GM18499 (cell line): Measurements from ENCODE around the gene PLXNA2.

ENCODE experiments used
- ATAC-seq: cut with Tn5 transposase; IDR thresholded peaks from one replicate; pipeline ENCODE4 v1.9.1; 2021; ENCODE audit warnings: moderate number of reproducible peaks; ENCODE audit not compliant: insufficient read depth, unreplicated experiment

The PLXNA2 gene

GRCh38 chr1:208169081-208169879 lies 74.9 kb downstream of the PLXNA2 start:
- ATAC-seq: no peak

GRCh38 chr1:208167261-208167869 lies 76.8 kb downstream of the PLXNA2 start:
- ATAC-seq: no peak

DNA sequence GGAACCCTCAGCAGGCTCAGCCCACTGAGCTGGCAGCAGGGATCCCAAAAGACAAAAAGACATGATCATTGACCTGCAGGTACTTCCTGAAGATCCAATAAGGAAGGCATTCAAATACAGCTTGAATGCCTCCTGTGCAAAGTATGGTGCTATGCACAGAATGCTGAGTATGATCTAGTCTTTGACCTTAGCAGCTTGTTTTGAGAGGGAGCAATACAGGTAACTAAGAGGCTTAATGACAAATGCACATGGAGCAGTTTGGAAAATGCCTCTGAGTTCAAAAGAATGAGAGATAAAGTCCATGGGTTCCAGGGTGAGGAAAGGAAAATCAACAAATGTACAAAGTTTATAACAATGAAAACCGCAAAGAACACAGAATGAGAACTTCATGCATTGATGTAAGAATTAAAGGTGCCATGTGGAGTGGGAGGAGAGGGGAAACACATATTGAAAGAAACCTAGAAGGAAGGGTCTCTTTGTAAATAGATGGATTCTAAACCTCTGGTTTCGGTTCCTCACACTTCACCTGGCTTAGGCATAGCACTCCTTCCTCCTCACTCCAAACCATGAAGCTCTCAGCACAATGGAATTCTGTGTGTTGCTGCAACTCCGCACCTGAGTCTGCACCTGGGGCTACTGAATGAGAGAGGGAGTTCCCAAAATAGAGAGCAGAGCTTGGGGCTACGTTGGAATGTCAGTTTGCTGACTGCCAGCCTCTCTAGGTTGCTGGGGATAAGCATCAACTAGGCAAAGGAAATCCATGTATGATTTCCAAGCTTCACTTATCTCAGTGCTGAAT lies 77.6 kb downstream of the PLXNA2 start:
- ATAC-seq: no peak

DNA sequence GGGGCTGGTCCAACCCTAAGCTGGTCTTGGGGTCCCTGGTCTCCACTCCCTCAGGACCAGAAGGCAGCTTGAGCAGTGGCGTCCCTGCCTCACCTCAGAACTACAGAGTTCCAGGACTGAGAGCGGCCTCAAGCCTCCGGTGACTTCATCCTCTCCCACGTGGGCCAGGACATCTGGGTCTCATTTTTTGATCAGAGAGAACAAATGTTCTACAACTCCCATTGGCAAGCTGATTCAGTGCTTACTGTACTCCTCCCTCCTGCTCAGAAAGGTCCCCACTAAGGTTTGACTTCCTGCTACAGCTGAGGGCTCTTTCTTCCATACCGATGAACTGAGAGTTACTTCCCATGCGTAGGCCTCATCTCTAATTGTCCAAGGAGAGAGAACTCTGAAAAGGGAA lies 78.5 kb downstream of the PLXNA2 start:
- no peak for ATAC-seq

DNA sequence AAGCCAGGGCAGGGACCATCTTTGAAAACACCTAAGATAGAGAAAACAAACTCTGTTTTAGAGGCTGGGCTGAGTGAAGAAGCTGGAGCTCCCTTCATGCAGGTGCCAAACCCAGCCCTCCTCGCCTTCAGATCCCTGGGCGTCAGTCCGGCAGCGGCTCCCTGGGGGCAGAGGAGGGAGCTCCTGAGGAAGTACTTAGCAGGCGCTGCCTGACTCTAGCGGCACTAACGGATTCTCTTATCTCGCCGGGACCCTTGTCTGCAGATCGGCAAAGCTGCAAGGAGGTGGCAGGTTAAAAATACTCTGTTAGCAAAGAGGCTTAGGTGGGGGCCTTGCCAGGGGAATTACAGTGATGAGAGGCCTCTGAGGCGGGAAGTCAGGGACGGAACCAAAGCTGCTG lies 79.6 kb downstream of the PLXNA2 start:
- no peak for ATAC-seq

- no peak for ATAC-seq
These were observed 80.6 kb downstream of the PLXNA2 start for GRCh38 chr1:208163539-208163938.

DNA sequence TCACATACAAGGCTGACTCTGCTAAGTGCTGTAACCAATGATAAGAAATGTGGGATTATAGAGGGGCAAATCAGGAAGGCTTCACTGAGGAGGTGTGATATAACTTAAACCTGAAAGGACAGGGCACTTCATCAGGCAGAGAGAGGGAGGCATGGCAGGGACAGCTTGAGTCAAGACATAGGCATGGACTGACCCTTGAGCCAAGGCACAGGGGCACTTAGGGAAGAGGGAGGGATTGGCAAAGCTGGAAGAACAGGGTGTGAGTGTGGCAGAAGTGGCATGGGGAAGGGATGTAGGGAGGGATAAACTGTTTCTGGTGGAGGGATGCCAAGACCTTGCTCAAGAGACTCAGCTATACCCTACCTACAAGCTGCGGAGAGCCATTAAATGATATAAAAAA lies 81.3 kb downstream of the PLXNA2 start:
- ATAC-seq: no peak

GRCh38 chr1:208161656-208162375 lies 82.4 kb downstream of the PLXNA2 start:
- no peak for ATAC-seq

DNA sequence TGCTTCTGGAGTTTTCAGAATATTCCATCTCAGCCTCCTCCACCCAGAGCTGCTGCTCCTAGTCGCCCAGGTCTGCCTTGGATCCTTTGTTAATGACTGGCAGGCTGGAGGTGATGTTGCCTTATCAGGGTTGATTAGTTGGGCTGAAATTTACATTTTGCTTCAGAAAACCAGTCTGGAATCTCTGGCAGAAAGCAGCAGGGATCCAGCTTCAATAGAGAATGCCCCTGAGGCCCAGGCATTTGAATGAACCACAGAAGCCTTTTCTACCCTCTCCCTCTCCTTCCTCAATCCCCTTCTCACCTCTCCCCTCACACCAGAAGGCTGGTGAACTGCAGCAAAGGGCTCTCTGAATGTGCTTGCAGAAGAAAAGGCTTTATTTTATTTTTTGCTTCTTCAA lies 83.2 kb downstream of the PLXNA2 start:
- no peak for ATAC-seq

DNA sequence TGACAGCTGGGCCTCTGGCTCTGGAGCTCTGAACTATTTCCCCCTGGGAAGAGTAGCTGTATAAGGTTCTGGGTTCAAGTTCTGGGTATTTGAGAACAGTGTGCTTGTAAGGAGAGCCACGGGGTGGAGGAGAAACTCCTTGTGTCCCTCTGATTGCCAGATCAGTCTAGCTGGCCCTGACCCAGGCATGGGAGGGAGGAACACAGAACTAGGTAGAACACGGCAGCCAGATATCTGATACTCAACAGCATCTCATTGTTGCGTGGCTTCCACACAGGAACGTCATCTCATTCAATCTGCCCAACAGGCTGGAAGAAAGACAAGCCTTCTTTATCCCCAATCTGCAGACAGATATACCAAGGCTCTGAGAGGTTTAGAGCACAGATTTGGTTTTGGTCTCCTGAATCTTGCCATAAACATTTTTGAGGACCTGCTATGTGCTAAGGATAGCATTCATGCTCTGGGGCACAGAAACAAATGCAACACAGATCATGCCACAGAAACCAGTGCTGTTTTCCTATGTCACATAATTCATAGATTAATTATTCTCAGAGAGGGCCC lies 83.8 kb downstream of the PLXNA2 start:
- ATAC-seq: no peak

DNA sequence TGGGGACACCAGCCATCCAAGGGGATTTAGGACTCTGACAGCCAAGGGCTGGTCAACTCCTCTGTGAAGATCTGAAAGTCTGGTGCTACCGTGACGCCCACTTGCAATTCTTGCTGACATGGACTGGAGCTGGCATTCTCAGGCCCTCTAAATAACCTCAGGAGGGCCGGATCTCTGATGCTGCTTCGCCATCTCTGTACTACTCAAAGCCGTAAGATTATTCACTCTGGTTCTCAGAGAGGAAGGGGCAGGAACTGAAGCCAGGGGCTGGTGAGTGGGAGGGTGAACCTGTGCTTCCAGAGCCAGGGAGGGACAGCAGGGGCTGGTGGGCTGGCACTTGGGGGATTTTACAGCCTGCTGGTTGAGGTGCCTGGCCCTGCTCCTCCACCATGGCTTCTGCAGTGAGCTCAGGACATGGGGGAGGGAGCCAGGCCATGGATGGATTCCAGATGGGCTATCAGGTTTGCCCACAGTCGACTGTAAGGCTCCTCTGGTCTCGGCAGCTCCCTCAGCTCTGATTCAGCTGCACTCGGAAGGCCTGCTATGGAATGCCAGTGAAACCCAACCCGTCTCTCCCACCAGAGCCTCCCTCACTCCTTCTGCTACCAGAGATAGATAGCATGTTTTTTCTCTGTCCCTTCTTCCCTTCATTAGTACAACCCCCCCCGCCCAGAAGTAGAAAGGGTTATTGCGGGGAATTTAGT lies 84.5 kb downstream of the PLXNA2 start:
- ATAC-seq: no peak

DNA sequence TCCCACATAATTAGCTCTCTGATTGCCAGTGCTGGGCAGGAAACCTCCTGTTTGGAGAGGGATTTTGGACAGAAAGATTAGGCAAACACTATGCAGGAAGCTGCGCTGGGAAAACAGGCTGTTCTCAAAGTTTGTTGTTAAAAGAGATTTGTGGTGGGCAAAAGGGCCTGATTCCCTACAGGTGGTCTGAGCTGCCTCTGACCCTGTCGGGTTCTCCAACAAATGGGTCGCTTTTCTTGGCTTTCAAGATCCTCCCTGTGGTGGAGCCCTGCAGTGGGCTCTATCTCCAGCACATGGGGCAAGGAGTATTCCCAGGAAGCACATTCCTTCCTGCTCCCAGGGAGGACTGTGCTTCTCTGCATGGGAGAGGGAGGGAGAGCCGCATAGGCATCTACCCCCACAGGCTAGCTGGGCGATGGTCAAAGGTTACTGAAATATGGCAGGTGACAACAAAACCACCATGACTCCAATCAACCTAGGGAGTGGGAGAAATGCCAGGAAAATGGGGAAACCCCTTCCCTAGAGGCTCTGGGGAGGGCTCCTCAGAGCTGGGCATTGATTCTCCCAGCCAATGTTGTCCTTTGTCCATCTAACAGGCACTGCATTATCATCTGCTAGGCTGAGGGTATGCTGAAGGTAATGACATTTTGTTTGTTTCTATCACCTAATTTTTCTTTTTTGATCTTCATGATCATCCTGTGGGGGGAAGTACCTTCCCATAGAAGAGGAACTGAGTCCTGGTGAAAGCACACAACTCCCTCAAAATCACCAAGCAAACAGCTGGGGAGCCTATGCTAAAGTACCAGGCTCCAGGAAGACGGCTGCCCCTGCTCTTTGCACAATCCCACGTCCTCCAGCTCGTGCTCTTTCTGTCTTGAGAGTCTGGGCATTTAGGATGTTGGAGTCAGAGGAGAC lies 85.3 kb downstream of the PLXNA2 start:
- ATAC-seq: no peak

GRCh38 chr1:208157769-208158168 lies 86.4 kb downstream of the PLXNA2 start:
- ATAC-seq: no peak

GRCh38 chr1:208156741-208157140 lies 87.4 kb downstream of the PLXNA2 start:
- no peak for ATAC-seq

DNA sequence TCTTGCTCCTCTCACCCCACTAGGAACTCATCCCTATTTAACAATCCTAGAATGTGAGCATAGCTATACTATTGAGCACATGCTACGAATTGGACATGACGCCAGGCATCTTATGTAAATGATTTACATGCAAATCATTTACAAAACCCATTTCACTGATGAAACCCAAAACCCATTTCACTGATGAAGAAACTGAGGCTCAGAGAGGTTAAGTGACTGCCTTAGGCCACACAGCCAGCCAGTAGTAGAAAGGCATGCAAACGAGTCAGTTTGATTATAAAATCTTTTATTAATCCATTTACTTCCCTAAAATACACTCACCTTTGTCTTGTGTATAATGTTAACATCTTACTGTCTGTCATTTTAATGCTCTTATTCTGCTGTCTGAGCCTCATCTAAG lies 87.9 kb downstream of the PLXNA2 start:
- no peak for ATAC-seq

GRCh38 chr1:208154679-208155642 lies 89.2 kb downstream of the PLXNA2 start:
- ATAC-seq: no peak

DNA sequence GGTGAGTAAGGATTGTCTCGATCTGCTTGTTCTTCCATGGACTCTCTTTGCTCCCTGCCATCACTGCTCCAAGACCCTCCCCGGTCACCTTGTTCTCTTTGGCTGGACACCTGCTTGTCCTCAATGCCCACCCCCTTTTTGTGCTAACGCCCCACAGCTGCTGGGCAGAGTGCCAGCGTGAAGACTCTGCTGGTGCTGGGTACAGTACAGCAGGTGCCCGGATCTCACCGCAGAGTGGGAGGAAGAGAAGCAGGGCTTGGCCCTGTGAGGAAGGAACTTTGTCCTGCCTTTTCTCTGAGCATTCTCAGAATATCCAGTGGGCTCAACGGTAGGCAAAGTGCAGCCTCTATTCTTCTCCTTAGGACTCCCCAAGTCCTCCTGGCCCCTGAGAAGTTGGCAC lies 90.1 kb downstream of the PLXNA2 start:
- no peak for ATAC-seq

DNA sequence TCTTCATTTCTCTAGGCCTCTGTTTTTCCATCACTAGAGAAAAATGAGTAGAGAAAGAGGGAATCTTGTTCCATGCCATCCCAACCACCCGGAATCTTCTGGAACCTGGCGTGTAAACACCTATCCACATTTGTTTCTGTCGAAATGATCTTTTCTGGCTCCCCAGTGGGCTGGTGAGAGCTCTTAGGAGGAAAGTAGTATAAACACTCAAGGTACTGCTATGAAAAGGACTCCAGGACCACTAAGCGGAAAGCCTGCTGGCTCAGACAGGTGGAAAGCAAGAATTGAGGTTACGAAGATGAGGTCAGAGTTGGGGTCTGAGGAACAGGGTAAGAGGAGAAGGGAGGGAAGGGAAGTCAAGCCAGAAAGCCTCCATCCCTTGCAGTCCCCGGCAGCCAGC lies 90.8 kb downstream of the PLXNA2 start:
- ATAC-seq: no peak
